Measurements from ENCODE around the gene ACP7. TPM values are rescaled to one million over a fixed set of nuclear protein-coding genes. Genes with fewer than 3 reads are reported as not detected.

ACP7 gene
- total and polyA plus RNA-seq, 2 of the 4 experiments (the other 2 are of a cell fraction) = not detected

- DNase-seq = peak; percentile 96
- H2BK20ac ChIP-seq (ENCODE audit: low read depth, low read length) = 0 out of 2 replicates have a peak within 1 kb of the TSS, but pooled peaks have one; percentile 60
- 0% methylated on average over 25 of the region's 64 CpGs; no CpG with 5 or more reads in 1 of the 2 experiments for WGBS, 2 experiments (ENCODE audit: extremely low coverage in 2 of 2, insufficient read length in 1 of 2)
- H4K20me1 ChIP-seq (ENCODE audit: insufficient read depth, low read length) = peaks cover 28% of the 10 kb centered on the region
- peak within 1 kb of the TSS; percentile 74; the same call in 1 of the 2 replicates for H2AK5ac ChIP-seq (ENCODE audit: low read depth, low read length)
- peak within 1 kb of the TSS; percentile 85 for H3K4me2 ChIP-seq (ENCODE audit: low read depth, low read length)
- intact Hi-C loops (cut with micrococcal nuclease) = no loop called here
- H2BK15ac ChIP-seq (ENCODE audit: low read depth, low read length) = no peak within 1 kb of the TSS
- ChIA-PET CTCF (no interaction called here), POLR2A (ENCODE audit: unreplicated experiment) (no interaction called here)
- peak within 1 kb of the TSS; percentile 82 for H3K4ac ChIP-seq (ENCODE audit: low read depth, low read length)
- H3K4me1 ChIP-seq (ENCODE audit: control insufficient read depth, insufficient read depth, low read length) = peaks cover 5% of the 10 kb centered on the region; the same call in 1 of the 2 replicates
- dilution Hi-C loops (cut with HindIII; ENCODE audit: low sequenced_read_pairs, unreplicated experiment) = no loop called here
- peak within 1 kb of the TSS; percentile 80 for H2BK5ac ChIP-seq (ENCODE audit: low read depth, low read length, poor library complexity, severe bottlenecking)
- H3K27me3 ChIP-seq (ENCODE audit: control insufficient read depth, insufficient read depth, low read length) = 0 out of 2 replicates have a peak, but pooled peaks cover 2% of the 10 kb centered on the region
- H2AK9ac ChIP-seq (replicated peaks; ENCODE audit: low read depth, low read length, poor library complexity) = peak within 1 kb of the TSS; percentile 91
- ATAC-seq (ENCODE audit: low read depth) = peak; percentile 98
- no peak within 1 kb of the TSS; the same call in none of the 2 replicates for H3K18ac ChIP-seq (ENCODE audit: low read depth, low read length)
- H4K8ac ChIP-seq (ENCODE audit: low read depth in 2 of 2, low read length in 2 of 2) = peak within 1 kb of the TSS; percentile 85 to 94; a peak in 3 of 4 replicates
- no peaks in the 10 kb centered on the region for H3K9me3 ChIP-seq (ENCODE audit: control insufficient read depth, insufficient read depth, low read length)
- H2BK120ac ChIP-seq (ENCODE audit: low read depth, low read length) = peak within 1 kb of the TSS; percentile 61; the same call in 1 of the 2 replicates
- peak within 1 kb of the TSS; percentile 74 for H3K9ac ChIP-seq (ENCODE audit: low read depth, low read length)
- peaks cover 16 to 46% of the 10 kb centered on the region in 2 experiments for H3K79me1 ChIP-seq (ENCODE audit: low read depth in 1 of 2, low read length in 2 of 2)
- TF ChIP-seq MXI1 (IDR thresholded peaks at IDR 0.05; ENCODE audit: borderline replicate concordance, low read depth, low read length) (peak; percentile 65; the same call in 1 of the 2 replicates), RFX5 (IDR thresholded peaks at IDR 0.05; ENCODE audit: low read depth, low read length) (0 out of 2 replicates have a peak, but pooled peaks have one; percentile 7), RAD21 (IDR thresholded peaks at IDR 0.05; ENCODE audit: low read length) (no peak), MAZ (IDR thresholded peaks at IDR 0.05; ENCODE audit: borderline replicate concordance, low read depth, low read length) (peak; percentile 81; the same call in 1 of the 2 replicates), USF2 (IDR thresholded peaks at IDR 0.05; ENCODE audit: low read depth, low read length) (no peak), FOS (IDR thresholded peaks at IDR 0.05; ENCODE audit: low read depth, low read length) (peak; percentile 62; the same call in 1 of the 2 replicates), POLR2A (IDR thresholded peaks at IDR 0.05; ENCODE audit: low read depth, low read length) (peak; percentile 59; the same call in 1 of the 2 replicates)
- peak within 1 kb of the TSS; percentile 47; the same call in 1 of the 2 replicates for H4K91ac ChIP-seq (ENCODE audit: insufficient read depth, low read depth, low read length)
- H3K36me3 ChIP-seq (ENCODE audit: control insufficient read depth, insufficient read depth, low read length) = no peaks in the 10 kb centered on the region
- peak within 1 kb of the TSS; percentile 15 for H4K5ac ChIP-seq (ENCODE audit: low read depth, low read length)
- peaks cover 2% of the 10 kb centered on the region; the same call in 1 of the 2 replicates for H3K9me1 ChIP-seq (ENCODE audit: insufficient read depth, low read length)
- peak within 1 kb of the TSS; percentile 94 for H2AFZ ChIP-seq (replicated peaks; ENCODE audit: low read length, poor library complexity)
- peak within 1 kb of the TSS; percentile 18 for H3K56ac ChIP-seq (ENCODE audit: extremely low read depth, insufficient read depth, low read length)
- peak within 1 kb of the TSS; percentile 79 for H3K27ac ChIP-seq (ENCODE audit: insufficient read depth, low read length)
- H3K23ac ChIP-seq (ENCODE audit: low read depth, low read length) = peak within 1 kb of the TSS; percentile 29; the same call in 1 of the 2 replicates
- in situ Hi-C loops (cut with MboI; ENCODE audit: low sequenced_read_pairs) = no loop called here
- no TSS peak for BruUV-seq (replicated peaks)
- H3K14ac ChIP-seq (replicated peaks; ENCODE audit: low read depth, low read length) = peak within 1 kb of the TSS; percentile 65
- peak within 1 kb of the TSS; percentile 85 for H3K4me3 ChIP-seq (ENCODE audit: insufficient read depth, low read depth, low read length)
Observed at GRCh38 chr19:39125554-39126311, 41.6 kb downstream of the ACP7 start, which contains the start of gene PAK4. Gene PAK4, plus strand, starts transcription at chr19:39125786. Its CDS starts 43,768 bp downstream, at chr19:39169554.
